ENCODE measurements around the gene MED16.

Gene MED16

GRCh38 chr19:892894-893689 is at the start of gene MED16, which contains the start of gene RNU6-9:
MED16 (minus strand) TSS chr19:893187; CDS start chr19:891131, 2,056 bp downstream.
RNU6-9 (plus strand) TSS chr19:893484.
- peak; percentile 71 for DNase-seq (ENCODE audit: low read depth)

GRCh38 chr19:942133-942645 is 49.2 kb upstream of the MED16 start:
- no peak for DNase-seq (ENCODE audit: low read depth)

GRCh38 chr19:941292-942132 is 48.5 kb upstream of the MED16 start:
- DNase-seq (ENCODE audit: low read depth): no peak

- DNase-seq (ENCODE audit: low read depth): peak; percentile 37
Observed at GRCh38 chr19:940591-941291, 47.8 kb upstream of the MED16 start.

- DNase-seq (ENCODE audit: low read depth): no peak
Observed at GRCh38 chr19:939922-940321, 46.9 kb upstream of the MED16 start.

GRCh38 chr19:939439-939838 is 46.5 kb upstream of the MED16 start:
- DNase-seq (ENCODE audit: low read depth): no peak

- no peak for DNase-seq (ENCODE audit: low read depth)
Observed at GRCh38 chr19:938233-938923, 45.4 kb upstream of the MED16 start.

GRCh38 chr19:937259-937694 is 44.3 kb upstream of the MED16 start:
- no peak for DNase-seq (ENCODE audit: low read depth)

GRCh38 chr19:936175-936546 is 43.2 kb upstream of the MED16 start:
- DNase-seq (ENCODE audit: low read depth): no peak

GRCh38 chr19:934865-935479 is 42.0 kb upstream of the MED16 start:
- DNase-seq (ENCODE audit: low read depth): no peak

GRCh38 chr19:934197-934840 is 41.3 kb upstream of the MED16 start:
- DNase-seq (ENCODE audit: low read depth): no peak

- DNase-seq (ENCODE audit: low read depth): no peak
Observed at GRCh38 chr19:933553-933882, 40.5 kb upstream of the MED16 start.

- no peak for DNase-seq (ENCODE audit: low read depth)
Observed at GRCh38 chr19:932648-933552, 39.9 kb upstream of the MED16 start.

- no peak for DNase-seq (ENCODE audit: low read depth)
Observed at GRCh38 chr19:931860-932647, 39.1 kb upstream of the MED16 start.

GRCh38 chr19:929891-930258 is 36.9 kb upstream of the MED16 start:
- no peak for DNase-seq (ENCODE audit: low read depth)

GRCh38 chr19:929203-929890 is 36.4 kb upstream of the MED16 start:
- DNase-seq (ENCODE audit: low read depth): no peak

- no peak for DNase-seq (ENCODE audit: low read depth)
Observed at GRCh38 chr19:928471-929202, 35.6 kb upstream of the MED16 start.

Measured in stimulated activated CD8-positive, alpha-beta memory T cell treated with anti-CD3 and anti-CD28 coated beads, Interleukin-15, amount 100 ng/mL, for 1 hour (primary cell).